Effector CD4-positive, alpha-beta T cell (primary cell): Measurements from ENCODE around the gene FLNB.
"Not testable (repeated sequence)": the region's sequence is repeated elsewhere in the genome, so short reads cannot be mapped to it uniquely, and the experiment has no call there.

Experiments
- DNase-seq: peaks from one replicate; pipeline ENCODE4 v3.0.0-alpha.2; 2020

FLNB gene

GRCh38 chr3:58190882-58191281, 182.7 kb downstream of the FLNB start:
- DNase-seq: no peak

- no peak for DNase-seq
Measured at GRCh38 chr3:58191361-58191991, 183.3 kb downstream of the FLNB start.

DNA sequence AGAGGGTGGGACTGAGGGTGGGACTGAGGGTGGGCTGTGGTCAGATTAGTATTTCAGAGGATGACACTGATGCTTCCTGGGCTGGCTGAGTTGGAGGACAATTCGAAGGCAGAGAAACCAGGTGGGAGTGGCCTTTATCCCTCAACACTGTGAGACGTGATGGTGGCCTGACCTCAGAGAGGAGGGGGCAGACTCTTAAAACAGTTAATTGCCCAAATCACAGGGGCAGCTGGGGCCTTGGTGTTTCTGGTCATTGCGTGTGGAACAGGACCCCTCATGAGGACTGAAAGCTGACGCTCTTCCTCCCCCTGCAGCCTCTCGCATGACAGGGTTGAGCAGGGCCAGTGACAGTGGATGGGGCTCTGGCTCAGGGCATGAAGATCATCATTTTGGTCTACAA, 183.8 kb downstream of the FLNB start:
- no peak for DNase-seq

- no peak for DNase-seq
Measured at GRCh38 chr3:58193682-58194407, 185.6 kb downstream of the FLNB start.

- no peak for DNase-seq
Measured at GRCh38 chr3:58197588-58197987, 189.4 kb downstream of the FLNB start.

GRCh38 chr3:58198362-58198761, 190.1 kb downstream of the FLNB start:
- no peak for DNase-seq

DNA sequence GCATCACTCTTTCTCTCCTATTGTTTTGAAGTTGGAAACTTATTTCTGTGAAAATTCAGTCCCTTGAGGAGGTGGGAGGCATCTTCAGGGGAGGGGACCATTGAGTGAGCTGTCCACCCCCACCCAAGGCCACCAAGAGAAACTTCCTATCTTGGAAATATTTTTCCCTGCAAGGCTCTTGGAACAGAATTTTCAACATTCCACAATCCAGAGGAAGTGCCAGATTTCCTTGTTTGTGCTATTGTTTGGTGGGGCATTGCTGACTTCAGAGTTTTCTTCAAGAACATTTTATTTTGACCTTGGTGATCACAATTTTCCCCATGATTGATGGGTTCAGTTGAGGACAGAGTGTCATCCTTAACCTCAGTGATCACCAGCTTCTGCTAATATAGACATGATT, 190.6 kb downstream of the FLNB start:
- DNase-seq: no peak

GRCh38 chr3:58200121-58200709, 192.0 kb downstream of the FLNB start:
- no peak for DNase-seq

- DNase-seq: no peak
Measured at GRCh38 chr3:58200846-58201355, 192.7 kb downstream of the FLNB start.

GRCh38 chr3:58201451-58201850, 193.2 kb downstream of the FLNB start:
- not testable (repeated sequence) for DNase-seq

DNA sequence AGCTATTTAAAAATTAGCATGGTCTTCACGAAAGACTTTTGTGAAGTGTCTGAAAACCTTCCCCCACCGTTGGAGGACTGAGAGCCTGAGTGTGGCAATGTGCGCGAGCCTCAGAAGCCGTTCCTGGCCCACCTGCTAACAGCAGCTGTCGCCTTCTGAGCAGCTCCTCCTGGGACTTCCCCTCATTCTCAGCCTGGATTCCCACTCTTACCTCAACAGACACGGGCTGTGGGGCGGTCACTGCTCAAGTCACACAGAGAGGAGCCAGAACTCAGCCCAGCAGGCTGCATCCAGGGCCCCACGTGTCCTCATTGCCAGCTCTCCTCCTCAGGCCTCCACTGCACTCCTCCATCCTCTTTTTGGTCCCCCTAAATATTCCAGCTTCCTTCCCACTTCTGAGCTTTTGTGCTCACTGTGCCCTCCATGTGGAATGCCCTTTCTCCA, 194.7 kb downstream of the FLNB start:
- no peak for DNase-seq

GRCh38 chr3:58203541-58203940, 195.3 kb downstream of the FLNB start:
- DNase-seq: no peak

- no peak for DNase-seq
Measured at GRCh38 chr3:58204720-58205119, 196.5 kb downstream of the FLNB start.

- DNase-seq: no peak
Measured at GRCh38 chr3:58205981-58206380, 197.8 kb downstream of the FLNB start.

DNA sequence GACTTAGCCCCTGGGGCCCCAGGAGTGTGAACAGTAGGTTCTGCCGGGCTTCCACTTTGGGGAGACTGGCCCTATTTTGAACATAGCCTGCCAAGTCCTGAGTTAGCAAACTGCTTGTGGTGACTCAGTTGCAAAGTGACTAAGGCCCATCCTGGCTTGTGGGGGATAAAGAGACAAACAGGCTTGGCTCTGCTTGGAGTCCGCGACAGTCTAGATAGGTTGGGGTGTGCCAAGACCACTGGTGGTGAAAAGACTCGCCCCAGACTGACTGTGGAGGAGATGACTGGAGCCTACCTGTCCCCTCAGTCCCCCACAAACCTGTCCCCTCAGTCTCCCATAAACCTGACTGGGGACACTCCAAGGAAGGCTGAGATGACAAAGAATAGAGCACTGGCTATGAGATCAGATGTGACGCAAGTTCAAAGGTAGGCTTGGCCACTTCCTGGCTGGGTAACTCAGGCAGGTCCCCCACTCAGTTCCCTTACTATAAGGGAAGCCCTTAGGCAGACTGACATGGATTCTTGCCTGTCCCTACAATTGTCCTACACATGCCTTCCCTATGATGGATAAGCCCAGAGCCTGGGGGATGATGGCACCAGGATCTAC, 198.3 kb downstream of the FLNB start:
- no peak for DNase-seq

- no peak for DNase-seq
Measured at GRCh38 chr3:58207954-58208353, 199.7 kb downstream of the FLNB start.

DNA sequence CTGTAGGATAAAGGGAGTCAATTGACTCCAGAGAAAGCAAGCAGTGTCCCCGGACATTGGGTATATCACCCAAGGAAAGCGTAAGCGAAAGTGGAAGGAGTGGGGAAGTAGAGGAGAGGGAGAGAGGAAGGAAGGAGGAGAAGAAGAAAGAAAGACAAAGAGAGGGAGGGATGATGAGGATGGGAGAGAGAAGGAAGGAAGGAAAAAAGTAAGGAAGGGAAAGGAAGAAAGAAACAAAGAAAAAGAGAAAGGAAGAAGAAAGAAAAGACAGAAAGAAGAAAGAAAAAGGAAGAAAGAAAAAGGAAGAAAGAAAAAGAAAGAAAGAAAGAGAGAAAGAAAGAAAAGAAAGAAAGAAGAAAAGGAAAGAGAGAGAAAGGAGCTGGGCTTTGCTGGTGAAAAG, 201.7 kb downstream of the FLNB start:
- no peak for DNase-seq

DNA sequence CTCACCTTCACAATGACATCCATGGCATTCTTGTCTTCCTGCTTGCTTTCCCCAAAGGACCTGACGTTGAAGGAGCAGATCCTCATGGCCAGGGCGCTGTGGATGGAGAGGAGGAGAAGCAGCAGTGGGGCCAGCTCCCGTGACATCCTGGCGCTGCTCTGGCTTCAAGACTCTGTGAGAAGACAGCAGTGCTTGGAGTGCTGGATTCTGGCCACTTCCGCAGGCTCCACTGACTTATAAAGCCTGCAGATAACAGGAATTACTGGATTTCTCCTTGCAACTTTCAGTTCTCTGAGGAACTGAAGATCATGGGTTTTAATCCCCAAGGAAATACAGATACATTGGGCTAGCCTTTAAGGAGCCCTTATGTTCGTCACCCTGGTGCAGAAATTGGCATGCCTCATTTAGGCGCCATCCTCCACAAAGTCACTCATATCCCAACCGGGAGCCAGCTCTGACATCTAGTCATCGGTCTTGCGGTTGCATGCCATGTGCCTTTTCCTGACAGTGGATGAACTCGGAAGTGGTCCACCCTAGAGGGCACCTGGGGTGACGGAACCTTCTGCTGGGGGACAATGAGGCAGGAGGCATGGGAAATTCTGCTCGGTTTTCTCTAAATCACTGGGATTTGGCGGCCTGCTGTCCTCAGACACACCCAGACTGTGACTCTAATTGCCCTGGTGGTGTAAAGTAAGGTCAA, 202.7 kb downstream of the FLNB start, which contains the start of gene DNASE1L3:
DNASE1L3 (minus strand) TSS at position 212 of the 700 bp plus-strand sequence; CDS start at position 146, 66 bp downstream.
- no peak for DNase-seq

DNA sequence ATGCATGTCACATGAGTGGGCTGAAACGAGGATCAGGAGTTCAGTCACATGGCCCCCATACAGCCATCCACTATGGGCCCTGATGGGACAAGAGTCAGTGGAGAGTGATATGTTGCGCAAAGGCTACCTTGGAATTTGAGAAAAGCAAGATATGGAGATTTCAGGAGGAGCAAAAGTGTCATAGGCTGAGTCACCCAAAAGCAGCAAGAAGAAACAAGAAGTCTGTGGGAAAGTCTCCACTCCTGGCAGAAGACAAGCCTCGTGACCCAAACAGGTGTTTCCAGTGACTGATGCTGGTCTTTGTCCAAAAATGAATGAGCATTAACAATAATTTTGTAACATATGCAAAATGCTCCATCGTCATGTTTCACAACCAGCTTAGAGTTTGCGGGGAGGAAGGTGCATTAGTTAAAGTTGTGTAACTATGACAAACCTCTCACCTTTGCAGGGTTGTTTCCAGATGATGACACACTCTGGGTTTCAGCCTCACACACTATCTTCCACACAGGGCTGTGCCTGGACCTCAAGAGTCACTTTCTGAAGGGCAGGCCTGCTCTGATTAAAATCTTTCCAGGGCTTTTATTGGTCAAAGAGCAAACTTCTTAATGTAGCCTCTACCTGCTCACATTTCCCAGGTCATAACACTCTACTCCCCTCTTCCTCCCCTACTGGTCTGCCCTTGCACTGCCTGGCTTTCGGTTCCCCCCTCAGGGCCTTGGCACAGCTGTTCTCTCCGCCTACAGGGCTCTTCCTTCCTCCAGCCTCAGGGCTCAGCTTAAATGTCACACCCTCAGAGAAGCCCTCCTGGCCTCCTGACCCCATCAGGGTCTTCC, 206.5 kb downstream of the FLNB start:
- DNase-seq: no peak

DNA sequence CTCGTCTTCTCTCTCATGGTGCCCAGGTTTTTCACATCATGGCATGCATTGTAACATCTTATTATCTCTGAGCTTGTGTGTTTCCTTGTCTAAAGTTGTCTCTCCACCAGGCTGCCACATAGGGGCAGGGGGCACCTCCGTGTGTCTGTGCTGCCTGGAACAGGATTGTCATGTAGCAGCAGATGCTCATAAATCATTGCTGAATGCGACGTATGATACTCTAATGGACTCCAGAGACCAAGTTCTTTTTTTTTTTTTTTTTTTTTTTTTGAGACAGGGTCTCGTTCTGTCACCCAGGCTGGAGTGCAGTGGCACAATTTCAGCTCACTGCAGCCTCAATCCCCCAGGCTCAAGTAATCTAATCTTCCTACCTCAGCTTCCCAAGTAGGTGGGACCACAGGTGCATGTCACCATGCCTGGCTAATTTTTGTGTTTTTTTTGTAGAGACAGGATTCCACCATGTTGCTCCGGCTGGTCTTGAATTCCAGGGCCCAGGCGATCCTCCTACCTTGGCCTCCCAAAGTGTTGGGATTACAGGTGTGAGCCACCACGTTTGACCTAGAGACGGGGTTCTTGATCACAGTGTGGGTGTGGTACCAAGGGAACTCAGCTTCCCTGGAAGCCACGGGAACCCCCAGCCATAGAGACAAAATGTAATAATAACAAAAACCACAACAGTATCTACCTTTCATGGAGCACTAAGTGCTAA, 207.2 kb downstream of the FLNB start:
- no peak for DNase-seq
